DND-41 (cell line): ENCODE results near the gene SELENOI.

Source experiments
- EZH2 ChIP-seq: IDR thresholded peaks from 3 replicates; pipeline ENCODE4 v1.6.1; 2012; ENCODE audit warnings: borderline replicate concordance, low read depth, mild to moderate bottlenecking, moderate library complexity, low read length, inconsistent platforms; ENCODE audit not compliant: severe bottlenecking
- TF ChIP-seq, protein P1 (sequence below): IDR thresholded peaks from 2 replicates; pipeline ENCODE4 v1.5.1; 2012; ENCODE audit warnings: borderline replicate concordance, low read length, moderate library complexity, mild to moderate bottlenecking; ENCODE audit not compliant: poor library complexity, severe bottlenecking; ENCODE audit errors: extremely low read depth

DNA sequence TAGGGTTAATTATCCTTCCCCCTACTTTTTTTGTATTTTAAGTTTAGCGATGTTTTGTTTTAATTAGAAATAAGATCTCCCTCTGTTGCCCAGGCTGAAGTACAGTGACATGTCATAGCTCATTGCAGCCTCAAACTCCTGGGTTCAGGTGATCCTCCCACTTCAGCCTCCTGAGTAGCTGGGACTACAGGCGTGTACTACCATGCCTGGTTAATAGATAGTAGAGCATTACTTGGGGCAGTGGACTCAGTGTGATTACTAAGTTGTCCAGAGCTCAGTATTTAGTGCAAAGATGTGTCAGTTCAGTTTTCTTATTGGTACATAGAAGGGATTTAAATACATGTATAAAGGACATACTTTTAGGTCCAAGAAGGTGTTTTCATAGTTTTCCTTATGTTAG is 10.2 kb downstream of the SELENOI start:
- TF ChIP-seq, protein P1, sequence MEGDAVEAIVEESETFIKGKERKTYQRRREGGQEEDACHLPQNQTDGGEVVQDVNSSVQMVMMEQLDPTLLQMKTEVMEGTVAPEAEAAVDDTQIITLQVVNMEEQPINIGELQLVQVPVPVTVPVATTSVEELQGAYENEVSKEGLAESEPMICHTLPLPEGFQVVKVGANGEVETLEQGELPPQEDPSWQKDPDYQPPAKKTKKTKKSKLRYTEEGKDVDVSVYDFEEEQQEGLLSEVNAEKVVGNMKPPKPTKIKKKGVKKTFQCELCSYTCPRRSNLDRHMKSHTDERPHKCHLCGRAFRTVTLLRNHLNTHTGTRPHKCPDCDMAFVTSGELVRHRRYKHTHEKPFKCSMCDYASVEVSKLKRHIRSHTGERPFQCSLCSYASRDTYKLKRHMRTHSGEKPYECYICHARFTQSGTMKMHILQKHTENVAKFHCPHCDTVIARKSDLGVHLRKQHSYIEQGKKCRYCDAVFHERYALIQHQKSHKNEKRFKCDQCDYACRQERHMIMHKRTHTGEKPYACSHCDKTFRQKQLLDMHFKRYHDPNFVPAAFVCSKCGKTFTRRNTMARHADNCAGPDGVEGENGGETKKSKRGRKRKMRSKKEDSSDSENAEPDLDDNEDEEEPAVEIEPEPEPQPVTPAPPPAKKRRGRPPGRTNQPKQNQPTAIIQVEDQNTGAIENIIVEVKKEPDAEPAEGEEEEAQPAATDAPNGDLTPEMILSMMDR, result no peak
- TF ChIP-seq EZH2, result no peak
